DMS53 treated with DMSO at 0.1 percent for 48 hours (cell line): ENCODE data around the gene NGB.

Source experiments
- DNase-seq: peaks from one replicate; lab custom pipeline; 2025; ENCODE audit not compliant: unreplicated experiment; lab: John Stamatoyannopoulos, UW

NGB gene

GRCh38 chr14:77238996-77239395 lies 32.0 kb downstream of the NGB start:
- DNase-seq = no peak

- no peak for DNase-seq
Observed at GRCh38 chr14:77238356-77238755, 32.6 kb downstream of the NGB start.

GRCh38 chr14:77236814-77237213 lies 34.2 kb downstream of the NGB start:
- no peak for DNase-seq

GRCh38 chr14:77231721-77232120 lies 39.3 kb downstream of the NGB start:
- no peak for DNase-seq

- no peak for DNase-seq
Observed at GRCh38 chr14:77230914-77231313, 40.1 kb downstream of the NGB start.

- no peak for DNase-seq
Observed at GRCh38 chr14:77228056-77228455, 43.0 kb downstream of the NGB start.

- no peak for DNase-seq
Observed at GRCh38 chr14:77225892-77226557, 45.0 kb downstream of the NGB start.

GRCh38 chr14:77225254-77225653 lies 45.8 kb downstream of the NGB start:
- DNase-seq = no peak

GRCh38 chr14:77224212-77224611 lies 46.8 kb downstream of the NGB start:
- no peak for DNase-seq

GRCh38 chr14:77222546-77223225 lies 48.3 kb downstream of the NGB start:
- no peak for DNase-seq

- no peak for DNase-seq
Observed at GRCh38 chr14:77221241-77221871, 49.6 kb downstream of the NGB start.

- DNase-seq = no peak
Observed at GRCh38 chr14:77220246-77221017, 50.6 kb downstream of the NGB start.

- DNase-seq = no peak
Observed at GRCh38 chr14:77219591-77219990, 51.4 kb downstream of the NGB start.

GRCh38 chr14:77217551-77217950 lies 53.5 kb downstream of the NGB start:
- no peak for DNase-seq
